GM12801 (cell line): ENCODE results near the gene ARPC2.

Experiments used
- CTCF ChIP-seq: IDR thresholded peaks from one replicate; pipeline ENCODE4 v1.5.1; 2011; ENCODE audit warnings: control low read depth; ENCODE audit not compliant: insufficient read length; ENCODE audit errors: extremely low read depth

The ARPC2 gene

GRCh38 chr2:218282173-218282991 is 65.4 kb downstream of the ARPC2 start:
- no peak for TF ChIP-seq CTCF

GRCh38 chr2:218284106-218284811 is 67.3 kb downstream of the ARPC2 start:
- TF ChIP-seq CTCF = no peak

- no peak for TF ChIP-seq CTCF
These were observed 68.6 kb downstream of the ARPC2 start for GRCh38 chr2:218285604-218286003.

GRCh38 chr2:218286570-218287459 is 69.8 kb downstream of the ARPC2 start:
- no peak for TF ChIP-seq CTCF

- TF ChIP-seq CTCF = no peak
These were observed 72.8 kb downstream of the ARPC2 start for GRCh38 chr2:218289639-218290315.

GRCh38 chr2:218290316-218291261 is 73.6 kb downstream of the ARPC2 start:
- no peak for TF ChIP-seq CTCF
